ENCODE data around the gene PKP2.

DNA sequence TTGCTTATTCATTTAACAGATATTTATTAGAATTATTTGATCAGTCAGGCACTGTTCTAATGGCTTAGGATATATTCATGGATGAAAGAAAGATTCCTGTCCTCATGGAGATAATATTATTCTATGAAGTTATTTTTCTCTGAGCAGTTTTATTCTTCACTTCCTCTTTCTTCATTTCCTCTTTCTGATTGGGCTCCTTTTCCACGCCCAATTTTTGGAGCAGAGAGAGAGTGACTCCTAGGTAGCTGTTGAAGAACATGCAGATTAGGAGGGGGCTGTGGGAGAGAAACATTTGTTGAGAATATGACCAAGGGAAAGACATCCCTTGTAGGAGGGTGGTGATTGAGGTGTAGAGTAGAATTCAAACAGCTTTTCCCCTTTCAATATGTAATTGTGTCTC is 134.9 kb downstream of the PKP2 start:
- TF ChIP-seq, protein P1, sequence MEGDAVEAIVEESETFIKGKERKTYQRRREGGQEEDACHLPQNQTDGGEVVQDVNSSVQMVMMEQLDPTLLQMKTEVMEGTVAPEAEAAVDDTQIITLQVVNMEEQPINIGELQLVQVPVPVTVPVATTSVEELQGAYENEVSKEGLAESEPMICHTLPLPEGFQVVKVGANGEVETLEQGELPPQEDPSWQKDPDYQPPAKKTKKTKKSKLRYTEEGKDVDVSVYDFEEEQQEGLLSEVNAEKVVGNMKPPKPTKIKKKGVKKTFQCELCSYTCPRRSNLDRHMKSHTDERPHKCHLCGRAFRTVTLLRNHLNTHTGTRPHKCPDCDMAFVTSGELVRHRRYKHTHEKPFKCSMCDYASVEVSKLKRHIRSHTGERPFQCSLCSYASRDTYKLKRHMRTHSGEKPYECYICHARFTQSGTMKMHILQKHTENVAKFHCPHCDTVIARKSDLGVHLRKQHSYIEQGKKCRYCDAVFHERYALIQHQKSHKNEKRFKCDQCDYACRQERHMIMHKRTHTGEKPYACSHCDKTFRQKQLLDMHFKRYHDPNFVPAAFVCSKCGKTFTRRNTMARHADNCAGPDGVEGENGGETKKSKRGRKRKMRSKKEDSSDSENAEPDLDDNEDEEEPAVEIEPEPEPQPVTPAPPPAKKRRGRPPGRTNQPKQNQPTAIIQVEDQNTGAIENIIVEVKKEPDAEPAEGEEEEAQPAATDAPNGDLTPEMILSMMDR (IDR thresholded peaks at IDR 0.05), result no peak
- TF ChIP-seq POLR2A (IDR thresholded peaks at IDR 0.05), result no peak
